ENCODE data around the gene RBM19.
A peak's percentile ranks its signal among the peaks of the same experiment; 100 is the strongest.

RBM19 gene

GRCh38 chr12:113988976-113989375 lies 22.9 kb upstream of the RBM19 start:
- DNase-seq: no peak

GRCh38 chr12:113988064-113988451 lies 21.9 kb upstream of the RBM19 start:
- no peak for DNase-seq

GRCh38 chr12:113987261-113988063 lies 21.3 kb upstream of the RBM19 start:
- DNase-seq: no peak

- no peak for DNase-seq
Measured at GRCh38 chr12:113984464-113984863, 18.3 kb upstream of the RBM19 start.

- DNase-seq: no peak
Measured at GRCh38 chr12:113983777-113984448, 17.8 kb upstream of the RBM19 start.

GRCh38 chr12:113983265-113983664 lies 17.1 kb upstream of the RBM19 start:
- no peak for DNase-seq

GRCh38 chr12:113981876-113982275 lies 15.8 kb upstream of the RBM19 start:
- DNase-seq: no peak

GRCh38 chr12:113980537-113981337 lies 14.6 kb upstream of the RBM19 start:
- peak; percentile 71 for DNase-seq

- DNase-seq: no peak
Measured at GRCh38 chr12:113980054-113980453, 13.9 kb upstream of the RBM19 start.

- DNase-seq: no peak
Measured at GRCh38 chr12:113978080-113978479, 12.0 kb upstream of the RBM19 start.

- DNase-seq: no peak
Measured at GRCh38 chr12:113974006-113974405, 7.9 kb upstream of the RBM19 start.

GRCh38 chr12:113973109-113973904 lies 7.2 kb upstream of the RBM19 start:
- DNase-seq: no peak

- no peak for DNase-seq
Measured at GRCh38 chr12:113971392-113971791, 5.3 kb upstream of the RBM19 start.

GRCh38 chr12:113970211-113970610 lies 4.1 kb upstream of the RBM19 start:
- DNase-seq: no peak

- no peak for DNase-seq
Measured at GRCh38 chr12:113967368-113967767, 1.2 kb upstream of the RBM19 start.

- DNase-seq: no peak
Measured at GRCh38 chr12:113962733-113963132, 3.4 kb downstream of the RBM19 start.

GRCh38 chr12:113961921-113962710 lies 4.0 kb downstream of the RBM19 start:
- DNase-seq: no peak

- no peak for DNase-seq
Measured at GRCh38 chr12:113960030-113960429, 6.1 kb downstream of the RBM19 start.

GRCh38 chr12:113959096-113959495 lies 7.0 kb downstream of the RBM19 start:
- DNase-seq: no peak

- DNase-seq: no peak
Measured at GRCh38 chr12:113958108-113958507, 8.0 kb downstream of the RBM19 start.

- DNase-seq: no peak
Measured at GRCh38 chr12:113957627-113958026, 8.5 kb downstream of the RBM19 start.
